SU-DHL-6 (cell line): ENCODE measurements around the gene UFD1.

Experiments used
- H2AFZ ChIP-seq: fragments of 200-600 bp; sonication (generic); 2 replicates; pipeline ENCODE4 v1.6.1; 2014; ENCODE audit warnings: low read depth, mild to moderate bottlenecking, moderate library complexity, mixed read lengths, antibody characterized with exemption, low read length; ENCODE audit not compliant: severe bottlenecking
- H3F3A ChIP-seq: fragments of 200-600 bp; shearing (Covaris generic); 2 replicates; pipeline ENCODE4 v1.6.0; 2016; ENCODE audit warnings: antibody characterized with exemption, mild to moderate bottlenecking; ENCODE audit not compliant: insufficient read depth
- H3K27ac ChIP-seq: fragments of 200-600 bp; sonication (generic); 2 replicates; pipeline ENCODE4 v1.5.1; 2016; ENCODE audit warnings: low read depth, mild to moderate bottlenecking, low read length, moderate library complexity, mixed read lengths
- H3K27me3 ChIP-seq: fragments of 200-600 bp; sonication (generic), shearing (Covaris generic); 2 replicates; pipeline ENCODE4 v1.6.0; 2014; ENCODE audit warnings: mild to moderate bottlenecking, low read length
- H3K36me3 ChIP-seq: fragments of 200-600 bp; sonication (generic); 2 replicates; pipeline ENCODE4 v1.6.1; 2014; ENCODE audit warnings: mild to moderate bottlenecking, low read length, mixed read lengths
- H3K4me2 ChIP-seq: fragments of 300-600, 200-600 bp; shearing (Covaris generic), sonication (generic); 2 replicates; pipeline ENCODE4 v1.6.0; 2014; ENCODE audit warnings: low read length, low read depth, mild to moderate bottlenecking; ENCODE audit not compliant: poor library complexity, severe bottlenecking
- H3K4me3 ChIP-seq: fragments of 200-600 bp; sonication (generic); 2 replicates; pipeline ENCODE4 v1.5.1; 2014; ENCODE audit warnings: antibody characterized with exemption, low read length, mild to moderate bottlenecking, mixed read lengths; ENCODE audit not compliant: insufficient read depth, poor library complexity, severe bottlenecking
- H3K79me2 ChIP-seq: fragments of 200-600 bp; sonication (generic); 2 replicates; pipeline ENCODE4 v1.6.1; 2014; ENCODE audit warnings: mild to moderate bottlenecking, low read length, moderate library complexity; ENCODE audit not compliant: insufficient read depth
- H3K9ac ChIP-seq: fragments of 200-600 bp; sonication (generic); 2 replicates; pipeline ENCODE4 v1.7.0; 2014; ENCODE audit warnings: mild to moderate bottlenecking, low read length
- H3K9me2 ChIP-seq: fragments of 200-600 bp; sonication (generic); replicated peaks from 2 replicates; pipeline ENCODE4 v1.6.1; 2014; ENCODE audit warnings: low read length; ENCODE audit not compliant: insufficient read depth
- H3K9me3 ChIP-seq: fragments of 200-600 bp; sonication (generic); 2 replicates; pipeline ENCODE4 v1.6.1; 2014; ENCODE audit warnings: low read length, mixed read lengths; ENCODE audit not compliant: insufficient read depth
- H4K20me1 ChIP-seq: fragments of 200-600 bp; sonication (generic); 2 replicates; pipeline ENCODE4 v1.6.1; 2014; ENCODE audit warnings: low read depth, mild to moderate bottlenecking, antibody characterized with exemption, low read length, moderate library complexity, mixed read lengths
- CTCF ChIP-seq: fragments of 200-600 bp; sonication (generic); IDR thresholded peaks from one replicate; pipeline ENCODE4 v1.5.1; 2017; ENCODE audit warnings: antibody characterized with exemption, mild to moderate bottlenecking, low read length, moderate library complexity; ENCODE audit not compliant: insufficient read depth, poor library complexity, severe bottlenecking
- EZH2phosphoT487 ChIP-seq: fragments of 200-600 bp; sonication (generic), shearing (Covaris generic); conservative IDR thresholded peaks from 2 replicates; pipeline ENCODE4 v1.6.1; 2018; ENCODE audit warnings: mild to moderate bottlenecking, antibody characterized with exemption, low read length, moderate library complexity, mixed read lengths

The UFD1 gene

GRCh38 chr22:19443544-19444211 lies 35.3 kb downstream of the UFD1 start:
- Histone ChIP-seq H3K4me3 (no peak overlapping the region), H3K79me2 (peaks cover 48% of the 10 kb centered on the region), H3K9me2 (no peaks in the 10 kb centered on the region), H4K20me1 (no peaks in the 10 kb centered on the region), H2AFZ (no peak overlapping the region), H3F3A (no peaks in the 10 kb centered on the region), H3K4me2 (no peak overlapping the region), H3K27ac (no peak overlapping the region), H3K27me3 (no peaks in the 10 kb centered on the region), H3K36me3 (no peaks in the 10 kb centered on the region), H3K9ac (no peak overlapping the region), H3K9me3 (no peaks in the 10 kb centered on the region)
- TF ChIP-seq CTCF, result no peak
- no peak for TF ChIP-seq EZH2phosphoT487

- Histone ChIP-seq H3K27ac (no peak overlapping the region), H3K9ac (no peak overlapping the region), H3F3A (no peaks in the 10 kb centered on the region), H2AFZ (no peak overlapping the region), H3K4me3 (no peak overlapping the region), H3K27me3 (no peaks in the 10 kb centered on the region), H3K9me3 (no peaks in the 10 kb centered on the region), H3K4me2 (no peak overlapping the region), H4K20me1 (no peaks in the 10 kb centered on the region), H3K36me3 (no peaks in the 10 kb centered on the region), H3K9me2 (no peaks in the 10 kb centered on the region), H3K79me2 (peaks cover 43% of the 10 kb centered on the region)
- TF ChIP-seq CTCF, result no peak
- TF ChIP-seq EZH2phosphoT487, result no peak
Observed at GRCh38 chr22:19442166-19442565, 36.8 kb downstream of the UFD1 start.

GRCh38 chr22:19440411-19441195 lies 38.4 kb downstream of the UFD1 start:
- Histone ChIP-seq H3K9me3 (no peaks in the 10 kb centered on the region), H3K4me3 (no peak overlapping the region), H3K27ac (no peak overlapping the region), H4K20me1 (no peaks in the 10 kb centered on the region), H3F3A (no peaks in the 10 kb centered on the region), H3K4me2 (no peak overlapping the region), H3K27me3 (no peaks in the 10 kb centered on the region), H2AFZ (no peak overlapping the region), H3K36me3 (no peaks in the 10 kb centered on the region), H3K79me2 (peaks cover 28% of the 10 kb centered on the region; the same call in 1 of the 2 replicates), H3K9ac (no peak overlapping the region), H3K9me2 (no peaks in the 10 kb centered on the region)
- TF ChIP-seq EZH2phosphoT487 (no peak), CTCF (no peak)
